ENCODE data around the gene MEIOSIN. TPM values are rescaled to one million over a fixed set of nuclear protein-coding genes. Genes with fewer than 3 reads are reported as not detected.

The MEIOSIN gene
- total and polyA plus RNA-seq, 2 of the 13 experiments (the other 11 are each of a cell fraction or from before 2014, with no cell fraction given): not detected

DNA sequence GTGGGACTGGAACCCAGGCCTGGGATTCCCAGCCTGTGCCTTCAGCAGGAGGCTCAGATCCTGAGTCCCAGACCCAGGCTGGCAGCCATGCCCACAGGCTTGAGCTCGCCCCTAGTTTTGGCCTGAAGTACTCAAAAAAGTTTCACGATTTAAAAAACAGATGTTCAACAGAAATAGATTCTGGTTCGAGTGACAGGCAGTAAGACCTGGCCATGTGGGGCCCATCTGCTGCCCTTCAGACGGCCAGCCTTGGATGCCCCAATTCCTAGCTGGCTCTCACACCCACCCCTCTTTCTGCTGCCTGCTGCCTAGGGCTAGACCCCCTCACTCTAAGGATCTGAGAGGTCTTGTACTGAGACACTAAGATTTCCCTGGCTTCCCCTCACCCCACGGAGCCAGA lies 51.9 kb downstream of the MEIOSIN start:
- in situ Hi-C loops (cut with HindIII; ENCODE audit: extremely low pct_ligation_motif_present, low pct_unique_long_range_greater_than_20kb) (no loop called here), intact Hi-C loops (cut with micrococcal nuclease; ENCODE audit: unreplicated experiment) (no loop called here)
- no peak for FAIRE-seq
- WGBS (ENCODE audit: low lambda C conversion rate): 89% methylated on average over 5 of the region's 5 CpGs
- H3K36me3 ChIP-seq (replicated peaks in 1 of 2; ENCODE audit: control insufficient read depth in 1 of 2, insufficient read depth in 2 of 2, low read length in 2 of 2): peaks cover 7 to 26% of the 10 kb centered on the region in 2 experiments
- no peak overlapping the region for H3K9ac ChIP-seq (ENCODE audit: insufficient read depth, low read depth, low read length)
- H3K27me3 ChIP-seq (ENCODE audit: control insufficient read depth in 1 of 2, insufficient read depth in 2 of 2, low read length in 2 of 2): no peaks in the 10 kb centered on the region; a peak in 1 of 5 replicates
- ChIA-PET POLR2A (no interaction called here), CTCF (ENCODE audit: low intra/inter-chr PET ratio, low total read pairs) (no interaction called here)
- DNase-seq (ENCODE audit: low spot score): no peak
- no peak overlapping the region for H3K27ac ChIP-seq (ENCODE audit: extremely low read length, insufficient read depth, low read length)
- H3K4me1 ChIP-seq (ENCODE audit: insufficient read depth, low read length): peaks cover 23% of the 10 kb centered on the region
- BruUV-seq (replicated peaks): no TSS peak
- no peak for TF ChIP-seq MBD4 (IDR thresholded peaks at IDR 0.05; ENCODE audit: borderline replicate concordance, low read length)
- H2AFZ ChIP-seq (ENCODE audit: low read length): no peak overlapping the region
- no peaks in the 10 kb centered on the region for H3K9me3 ChIP-seq (ENCODE audit: low read length)
- peaks cover 4% of the 10 kb centered on the region; the same call in 1 of the 2 replicates for H4K20me1 ChIP-seq (ENCODE audit: insufficient read depth, low read length)
- H3K4me2 ChIP-seq (ENCODE audit: low read depth, low read length): no peak overlapping the region
- no peak overlapping the region for H3K4me3 ChIP-seq (replicated peaks in 1 of 3; ENCODE audit: insufficient read depth in 1 of 3, low read depth in 2 of 3, low read length in 3 of 3)
- ATAC-seq: no peak
- no peaks in the 10 kb centered on the region for H3K79me2 ChIP-seq (ENCODE audit: insufficient read depth, low read length)

DNA sequence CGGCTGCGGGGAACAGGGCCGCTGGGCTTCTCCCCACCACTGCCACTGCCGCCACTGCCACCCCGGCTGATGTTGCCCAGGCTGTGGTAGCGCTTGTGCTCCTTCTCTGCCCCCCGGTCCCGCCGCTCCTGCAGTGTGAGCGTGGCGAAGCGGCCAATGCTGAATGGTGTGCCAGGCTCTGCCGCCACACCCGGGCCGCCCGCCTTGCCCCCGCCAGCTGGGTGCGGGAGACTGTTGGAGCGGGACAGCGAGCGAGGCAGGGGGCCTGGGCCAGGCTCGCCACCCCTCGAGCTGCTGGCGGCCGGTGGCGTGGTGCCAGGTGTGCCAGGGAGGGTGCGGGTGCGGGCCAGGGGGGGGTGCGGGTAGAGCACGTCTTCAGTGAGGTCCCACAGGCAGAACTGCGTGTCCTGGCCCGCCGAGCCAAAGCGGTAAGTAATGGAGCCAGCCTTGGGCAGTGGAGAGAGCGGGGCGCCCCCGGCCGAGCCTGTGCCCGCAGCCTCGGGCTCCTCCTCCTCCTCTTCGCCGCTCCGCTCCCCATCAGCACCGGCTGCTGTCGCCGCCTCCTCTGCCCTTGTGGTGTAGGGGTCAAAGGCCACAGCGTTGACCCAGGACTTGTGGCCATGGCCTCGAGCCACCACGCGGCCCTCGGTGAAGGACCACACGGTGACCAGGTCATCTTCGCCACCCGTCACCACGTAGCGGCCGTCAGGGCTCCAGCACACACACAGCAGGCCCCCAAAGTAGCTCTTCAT lies 52.7 kb downstream of the MEIOSIN start:
- intact Hi-C loops (cut with micrococcal nuclease; ENCODE audit: unreplicated experiment) (no loop called here), in situ Hi-C loops (cut with HindIII; ENCODE audit: extremely low pct_ligation_motif_present, low pct_unique_long_range_greater_than_20kb) (no loop called here)
- no peak overlapping the region for H3K9ac ChIP-seq (ENCODE audit: insufficient read depth, low read depth, low read length)
- BruUV-seq (replicated peaks): no TSS peak
- no peak overlapping the region for H3K4me3 ChIP-seq (replicated peaks in 1 of 3; ENCODE audit: insufficient read depth in 1 of 3, low read depth in 2 of 3, low read length in 3 of 3)
- no peak overlapping the region for H3K27ac ChIP-seq (ENCODE audit: extremely low read length, insufficient read depth, low read length)
- ChIA-PET POLR2A (no interaction called here), CTCF (ENCODE audit: low intra/inter-chr PET ratio, low total read pairs) (no interaction called here)
- no peaks in the 10 kb centered on the region for H3K9me3 ChIP-seq (ENCODE audit: low read length)
- peaks cover 3% of the 10 kb centered on the region; the same call in 1 of the 2 replicates for H4K20me1 ChIP-seq (ENCODE audit: insufficient read depth, low read length)
- H2AFZ ChIP-seq (ENCODE audit: low read length): no peak overlapping the region
- no peak overlapping the region for H3K4me2 ChIP-seq (ENCODE audit: low read depth, low read length)
- peaks cover 18% of the 10 kb centered on the region for H3K4me1 ChIP-seq (ENCODE audit: insufficient read depth, low read length)
- FAIRE-seq (no peak), ATAC-seq (no peak), DNase-seq (ENCODE audit: low spot score) (no peak)
- no peaks in the 10 kb centered on the region; a peak in 1 of 5 replicates for H3K27me3 ChIP-seq (ENCODE audit: control insufficient read depth in 1 of 2, insufficient read depth in 2 of 2, low read length in 2 of 2)
- 94% methylated on average over 37 of the region's 57 CpGs for WGBS (ENCODE audit: low lambda C conversion rate)
- peaks cover 3% of the 10 kb centered on the region for H3K79me2 ChIP-seq (ENCODE audit: insufficient read depth, low read length)
- peaks cover 10 to 30% of the 10 kb centered on the region in 2 experiments for H3K36me3 ChIP-seq (replicated peaks in 1 of 2; ENCODE audit: control insufficient read depth in 1 of 2, insufficient read depth in 2 of 2, low read length in 2 of 2)
- TF ChIP-seq, protein P1, sequence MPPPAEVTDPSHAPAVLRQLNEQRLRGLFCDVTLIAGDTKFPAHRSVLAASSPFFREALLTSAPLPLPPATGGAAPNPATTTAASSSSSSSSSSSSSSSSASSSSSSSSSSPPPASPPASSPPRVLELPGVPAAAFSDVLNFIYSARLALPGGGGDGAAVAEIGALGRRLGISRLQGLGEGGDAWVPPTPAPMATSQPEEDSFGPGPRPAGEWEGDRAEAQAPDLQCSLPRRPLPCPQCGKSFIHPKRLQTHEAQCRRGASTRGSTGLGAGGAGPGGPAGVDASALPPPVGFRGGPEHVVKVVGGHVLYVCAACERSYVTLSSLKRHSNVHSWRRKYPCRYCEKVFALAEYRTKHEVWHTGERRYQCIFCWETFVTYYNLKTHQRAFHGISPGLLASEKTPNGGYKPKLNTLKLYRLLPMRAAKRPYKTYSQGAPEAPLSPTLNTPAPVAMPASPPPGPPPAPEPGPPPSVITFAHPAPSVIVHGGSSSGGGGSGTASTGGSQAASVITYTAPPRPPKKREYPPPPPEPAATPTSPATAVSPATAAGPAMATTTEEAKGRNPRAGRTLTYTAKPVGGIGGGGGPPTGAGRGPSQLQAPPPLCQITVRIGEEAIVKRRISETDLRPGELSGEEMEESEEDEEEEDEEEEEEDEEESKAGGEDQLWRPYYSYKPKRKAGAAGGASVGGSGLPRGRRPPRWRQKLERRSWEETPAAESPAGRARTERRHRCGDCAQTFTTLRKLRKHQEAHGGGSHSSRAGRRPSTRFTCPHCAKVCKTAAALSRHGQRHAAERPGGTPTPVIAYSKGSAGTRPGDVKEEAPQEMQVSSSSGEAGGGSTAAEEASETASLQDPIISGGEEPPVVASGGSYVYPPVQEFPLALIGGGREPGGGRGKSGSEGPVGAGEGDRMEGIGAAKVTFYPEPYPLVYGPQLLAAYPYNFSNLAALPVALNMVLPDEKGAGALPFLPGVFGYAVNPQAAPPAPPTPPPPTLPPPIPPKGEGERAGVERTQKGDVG (CRISPR knock-in tag; IDR thresholded peaks at IDR 0.05; ENCODE audit: borderline replicate concordance): no peak
- TF ChIP-seq ZNF607 (CRISPR knock-in tag; IDR thresholded peaks at IDR 0.05; ENCODE audit: borderline replicate concordance) (no peak), ZEB1 (IDR thresholded peaks at IDR 0.05; ENCODE audit: insufficient replicate concordance, low read depth) (no peak), ZNF282 (IDR thresholded peaks at IDR 0.05; ENCODE audit: partially characterized antibody) (no peak)
- TF ChIP-seq, protein P2, sequence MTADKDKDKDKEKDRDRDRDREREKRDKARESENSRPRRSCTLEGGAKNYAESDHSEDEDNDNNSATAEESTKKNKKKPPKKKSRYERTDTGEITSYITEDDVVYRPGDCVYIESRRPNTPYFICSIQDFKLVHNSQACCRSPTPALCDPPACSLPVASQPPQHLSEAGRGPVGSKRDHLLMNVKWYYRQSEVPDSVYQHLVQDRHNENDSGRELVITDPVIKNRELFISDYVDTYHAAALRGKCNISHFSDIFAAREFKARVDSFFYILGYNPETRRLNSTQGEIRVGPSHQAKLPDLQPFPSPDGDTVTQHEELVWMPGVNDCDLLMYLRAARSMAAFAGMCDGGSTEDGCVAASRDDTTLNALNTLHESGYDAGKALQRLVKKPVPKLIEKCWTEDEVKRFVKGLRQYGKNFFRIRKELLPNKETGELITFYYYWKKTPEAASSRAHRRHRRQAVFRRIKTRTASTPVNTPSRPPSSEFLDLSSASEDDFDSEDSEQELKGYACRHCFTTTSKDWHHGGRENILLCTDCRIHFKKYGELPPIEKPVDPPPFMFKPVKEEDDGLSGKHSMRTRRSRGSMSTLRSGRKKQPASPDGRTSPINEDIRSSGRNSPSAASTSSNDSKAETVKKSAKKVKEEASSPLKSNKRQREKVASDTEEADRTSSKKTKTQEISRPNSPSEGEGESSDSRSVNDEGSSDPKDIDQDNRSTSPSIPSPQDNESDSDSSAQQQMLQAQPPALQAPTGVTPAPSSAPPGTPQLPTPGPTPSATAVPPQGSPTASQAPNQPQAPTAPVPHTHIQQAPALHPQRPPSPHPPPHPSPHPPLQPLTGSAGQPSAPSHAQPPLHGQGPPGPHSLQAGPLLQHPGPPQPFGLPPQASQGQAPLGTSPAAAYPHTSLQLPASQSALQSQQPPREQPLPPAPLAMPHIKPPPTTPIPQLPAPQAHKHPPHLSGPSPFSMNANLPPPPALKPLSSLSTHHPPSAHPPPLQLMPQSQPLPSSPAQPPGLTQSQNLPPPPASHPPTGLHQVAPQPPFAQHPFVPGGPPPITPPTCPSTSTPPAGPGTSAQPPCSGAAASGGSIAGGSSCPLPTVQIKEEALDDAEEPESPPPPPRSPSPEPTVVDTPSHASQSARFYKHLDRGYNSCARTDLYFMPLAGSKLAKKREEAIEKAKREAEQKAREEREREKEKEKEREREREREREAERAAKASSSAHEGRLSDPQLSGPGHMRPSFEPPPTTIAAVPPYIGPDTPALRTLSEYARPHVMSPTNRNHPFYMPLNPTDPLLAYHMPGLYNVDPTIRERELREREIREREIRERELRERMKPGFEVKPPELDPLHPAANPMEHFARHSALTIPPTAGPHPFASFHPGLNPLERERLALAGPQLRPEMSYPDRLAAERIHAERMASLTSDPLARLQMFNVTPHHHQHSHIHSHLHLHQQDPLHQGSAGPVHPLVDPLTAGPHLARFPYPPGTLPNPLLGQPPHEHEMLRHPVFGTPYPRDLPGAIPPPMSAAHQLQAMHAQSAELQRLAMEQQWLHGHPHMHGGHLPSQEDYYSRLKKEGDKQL (CRISPR knock-in tag; IDR thresholded peaks at IDR 0.05; ENCODE audit: low read depth): no peak
- TF ChIP-seq, protein P3, sequence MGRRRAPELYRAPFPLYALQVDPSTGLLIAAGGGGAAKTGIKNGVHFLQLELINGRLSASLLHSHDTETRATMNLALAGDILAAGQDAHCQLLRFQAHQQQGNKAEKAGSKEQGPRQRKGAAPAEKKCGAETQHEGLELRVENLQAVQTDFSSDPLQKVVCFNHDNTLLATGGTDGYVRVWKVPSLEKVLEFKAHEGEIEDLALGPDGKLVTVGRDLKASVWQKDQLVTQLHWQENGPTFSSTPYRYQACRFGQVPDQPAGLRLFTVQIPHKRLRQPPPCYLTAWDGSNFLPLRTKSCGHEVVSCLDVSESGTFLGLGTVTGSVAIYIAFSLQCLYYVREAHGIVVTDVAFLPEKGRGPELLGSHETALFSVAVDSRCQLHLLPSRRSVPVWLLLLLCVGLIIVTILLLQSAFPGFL (CRISPR knock-in tag; IDR thresholded peaks at IDR 0.05): no peak

All from HepG2 (cell line).